Erythroblast (primary cell): ENCODE data around the gene FBXW7.

Experiments used
- GATA1 ChIP-seq: IDR thresholded peaks from 2 replicates; pipeline ENCODE4 v1.6.1; 2011; ENCODE audit warnings: low read depth, mild to moderate bottlenecking, control low read depth, low read length, moderate library complexity
- POLR2A ChIP-seq: IDR thresholded peaks from 2 replicates; pipeline ENCODE4 v1.6.1; 2011; ENCODE audit warnings: mild to moderate bottlenecking, low read length

DNA sequence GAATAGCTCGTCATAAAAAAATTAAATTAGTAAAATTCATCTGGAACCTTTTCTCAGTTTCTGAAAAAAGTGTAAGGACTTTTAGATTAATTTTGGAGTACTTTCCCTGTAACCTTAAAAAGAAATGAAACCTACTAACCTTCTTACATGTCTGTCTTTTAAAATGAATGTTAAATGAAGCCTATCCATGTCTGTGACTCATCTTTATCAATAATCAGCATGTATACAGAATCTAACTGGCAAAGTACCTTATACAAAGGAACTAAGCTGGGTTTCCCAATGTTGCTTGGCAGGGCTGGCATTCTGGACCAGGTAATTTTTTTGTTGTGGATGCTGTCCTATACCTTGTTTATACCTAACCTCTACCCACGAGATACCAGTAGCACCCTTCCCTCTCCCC, 13.6 kb downstream of the FBXW7 start:
- TF ChIP-seq POLR2A (no peak), GATA1 (no peak)
